Calu3 (cell line): Measurements from ENCODE around the gene TBL1X. TPM values are rescaled to one million over a fixed set of nuclear protein-coding genes. Genes with fewer than 3 reads are reported as not detected.
A peak's percentile ranks its signal among the peaks of the same experiment; 100 is the strongest.

Source experiments
- BruUV-seq: library from RNA; stranded (reverse); fragments of 400-500 nt; replicated peaks from 2 replicates; lab custom pipeline; 2021; lab: Mats Ljungman, UMichigan
- CTCF ChIA-PET: fragments of 300-600 bp; sonication (Branson Sonifier 250); formaldehyde crosslinking; loops from one replicate; lab custom pipeline; 2022; ENCODE audit warnings: antibody characterized with exemption; lab: Charles Lee
- DNase-seq: peaks from one replicate; pipeline ENCODE4 v3.0.0; 2022
- H3K27ac Mint-ChIP-seq: one replicate; pipeline ENCODE4 v1.8.0; 2022; ENCODE audit warnings: mixed read lengths; ENCODE audit not compliant: unreplicated experiment
- H3K27me3 Mint-ChIP-seq: one replicate; pipeline ENCODE4 v1.8.0; 2022; ENCODE audit warnings: mixed read lengths; ENCODE audit not compliant: unreplicated experiment
- H3K36me3 Mint-ChIP-seq: one replicate; pipeline ENCODE4 v1.8.0; 2022; ENCODE audit warnings: mild to moderate bottlenecking, moderate library complexity, mixed read lengths; ENCODE audit not compliant: insufficient read depth, unreplicated experiment
- H3K4me1 Mint-ChIP-seq: one replicate; pipeline ENCODE4 v1.8.0; 2022; ENCODE audit warnings: mild to moderate bottlenecking, low read depth, mixed read lengths; ENCODE audit not compliant: unreplicated experiment
- H3K4me3 Mint-ChIP-seq: one replicate; pipeline ENCODE4 v1.8.0; 2022; ENCODE audit warnings: mild to moderate bottlenecking, low read depth, moderate library complexity, mixed read lengths; ENCODE audit not compliant: unreplicated experiment
- H3K9me3 Mint-ChIP-seq: one replicate; pipeline ENCODE4 v1.8.0; 2022; ENCODE audit warnings: low read depth, mixed read lengths; ENCODE audit not compliant: unreplicated experiment
- intact Hi-C: fragments of 100-400 bp; cut with micrococcal nuclease; formaldehyde crosslinking; loops from one replicate; pipeline ENCODE4 v1.10.0; 2022; ENCODE audit not compliant: unreplicated experiment
- total RNA-seq: library from RNA; stranded (reverse); gene quantifications from 2 replicates; pipeline ENCODE4 v1.2.3, GENCODE V29; 2022
- TF ChIP-seq, protein P1 (sequence below): fragments of 200-600 bp; IDR thresholded peaks from one replicate; pipeline ENCODE4 v1.8.0; 2022; ENCODE audit warnings: antibody characterized with exemption; ENCODE audit not compliant: unreplicated experiment

Gene TBL1X
- total RNA-seq, 1 experiment from 2014 or later: 25.0 TPM

GRCh38 chrX:9461087-9461486 lies 3.8 kb upstream of the TBL1X start:
- no TSS peak for BruUV-seq
- Mint-ChIP-seq H3K4me1 (peaks cover 20% of the 10 kb centered on the region), H3K27me3 (no peaks in the 10 kb centered on the region), H3K27ac (no peak overlapping the region), H3K36me3 (peaks cover 25% of the 10 kb centered on the region), H3K4me3 (no peak overlapping the region), H3K9me3 (no peaks in the 10 kb centered on the region)
- TF ChIP-seq, protein P1, sequence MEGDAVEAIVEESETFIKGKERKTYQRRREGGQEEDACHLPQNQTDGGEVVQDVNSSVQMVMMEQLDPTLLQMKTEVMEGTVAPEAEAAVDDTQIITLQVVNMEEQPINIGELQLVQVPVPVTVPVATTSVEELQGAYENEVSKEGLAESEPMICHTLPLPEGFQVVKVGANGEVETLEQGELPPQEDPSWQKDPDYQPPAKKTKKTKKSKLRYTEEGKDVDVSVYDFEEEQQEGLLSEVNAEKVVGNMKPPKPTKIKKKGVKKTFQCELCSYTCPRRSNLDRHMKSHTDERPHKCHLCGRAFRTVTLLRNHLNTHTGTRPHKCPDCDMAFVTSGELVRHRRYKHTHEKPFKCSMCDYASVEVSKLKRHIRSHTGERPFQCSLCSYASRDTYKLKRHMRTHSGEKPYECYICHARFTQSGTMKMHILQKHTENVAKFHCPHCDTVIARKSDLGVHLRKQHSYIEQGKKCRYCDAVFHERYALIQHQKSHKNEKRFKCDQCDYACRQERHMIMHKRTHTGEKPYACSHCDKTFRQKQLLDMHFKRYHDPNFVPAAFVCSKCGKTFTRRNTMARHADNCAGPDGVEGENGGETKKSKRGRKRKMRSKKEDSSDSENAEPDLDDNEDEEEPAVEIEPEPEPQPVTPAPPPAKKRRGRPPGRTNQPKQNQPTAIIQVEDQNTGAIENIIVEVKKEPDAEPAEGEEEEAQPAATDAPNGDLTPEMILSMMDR: no peak
- intact Hi-C loops: loop anchor here (5.0 to 10.0 kb wide), 2 partner anchors 246 to 616 kb away; no protein-coding TSS in a partner anchor
- DNase-seq: no peak
- CTCF ChIA-PET: no interaction called here

GRCh38 chrX:9462456-9462855 lies 2.4 kb upstream of the TBL1X start:
- H3K27ac Mint-ChIP-seq: peak overlapping the region; percentile 96
- peaks cover 31% of the 10 kb centered on the region for H3K36me3 Mint-ChIP-seq
- no peaks in the 10 kb centered on the region for H3K9me3 Mint-ChIP-seq
- peak overlapping the region; percentile 64 for H3K4me3 Mint-ChIP-seq
- no peak for DNase-seq
- CTCF ChIA-PET: interaction anchor here (0.6 to 1.5 kb wide), 8 partner anchors 32 to 594 kb away, joined by 3 to 5 read pairs (median 4); no protein-coding TSS in a partner anchor
- H3K27me3 Mint-ChIP-seq: no peaks in the 10 kb centered on the region
- TF ChIP-seq, protein P1: no peak
- no TSS peak for BruUV-seq
- H3K4me1 Mint-ChIP-seq: peaks cover 24% of the 10 kb centered on the region
- intact Hi-C loops: loop anchor here (2.0 to 10.0 kb wide), 3 partner anchors 245 to 618 kb away; no protein-coding TSS in a partner anchor

DNA sequence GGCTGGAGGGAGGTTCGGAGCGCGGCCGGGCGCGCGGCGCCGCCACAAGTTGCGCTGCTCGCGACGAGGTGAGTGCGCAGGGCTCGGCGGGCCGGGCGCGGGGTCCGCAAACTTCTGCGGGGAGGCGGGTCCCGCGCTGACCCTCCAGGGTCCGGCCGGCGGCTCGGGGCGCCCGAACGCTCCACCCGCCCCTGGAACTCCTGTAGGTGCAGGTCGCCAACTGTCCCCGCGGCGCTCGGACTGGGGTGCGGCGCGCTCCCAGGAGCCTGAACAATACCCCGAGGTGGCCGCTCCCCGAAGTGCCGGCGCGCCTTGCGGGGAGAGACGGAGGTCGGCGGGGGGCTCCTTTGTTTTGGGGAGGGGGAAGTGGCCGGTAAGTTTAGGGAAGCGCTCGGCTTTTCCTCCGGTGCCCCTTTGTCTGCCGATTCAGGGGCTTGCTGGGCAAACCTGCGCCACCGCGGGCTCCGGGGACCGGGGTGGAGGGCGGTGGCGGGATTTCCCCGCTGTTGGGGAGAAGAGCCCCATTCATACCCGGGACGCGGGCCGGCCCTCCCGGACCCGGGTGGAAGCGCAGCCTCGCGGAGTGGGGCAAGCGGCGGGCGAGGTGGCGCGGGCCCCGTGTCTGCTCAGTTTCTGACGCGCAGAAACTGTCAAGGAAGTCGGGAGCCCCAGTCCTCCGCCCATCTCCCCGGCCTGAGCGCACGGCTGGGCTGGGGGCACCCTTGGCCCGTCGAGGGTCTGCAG lies 694 bp downstream of the TBL1X start:
- CTCF ChIA-PET: no interaction called here
- Mint-ChIP-seq H3K36me3 (peaks cover 34% of the 10 kb centered on the region), H3K9me3 (no peaks in the 10 kb centered on the region), H3K4me1 (peaks cover 33% of the 10 kb centered on the region), H3K4me3 (peak overlapping the region; percentile 67), H3K27ac (no peak overlapping the region), H3K27me3 (no peaks in the 10 kb centered on the region)
- intact Hi-C loops: loop anchor here (10.0 kb wide), 1 partner anchor 621 kb away; no protein-coding TSS in a partner anchor
- DNase-seq: peak; percentile 24
- TF ChIP-seq, protein P1: no peak
- no TSS peak for BruUV-seq

- intact Hi-C loops: loop anchor here (10.0 kb wide), 1 partner anchor 621 kb away; no protein-coding TSS in a partner anchor
- Mint-ChIP-seq H3K9me3 (no peaks in the 10 kb centered on the region), H3K27me3 (no peaks in the 10 kb centered on the region), H3K36me3 (peaks cover 34% of the 10 kb centered on the region), H3K4me1 (peaks cover 33% of the 10 kb centered on the region), H3K4me3 (peak overlapping the region; percentile 67), H3K27ac (peak overlapping the region; percentile 44)
- BruUV-seq: no TSS peak
- DNase-seq: peak; percentile 29
- TF ChIP-seq, protein P1: no peak
- CTCF ChIA-PET: no interaction called here
Measured at GRCh38 chrX:9466124-9466495, 1.3 kb downstream of the TBL1X start.
